Measurements from ENCODE around the gene B9D2. TPM values are rescaled to one million over a fixed set of nuclear protein-coding genes. Genes with fewer than 3 reads are reported as not detected.
"Not testable (repeated sequence)": the region's sequence is repeated elsewhere in the genome, so short reads cannot be mapped to it uniquely, and the experiment has no call there.

B9D2 gene
- total and polyA plus RNA-seq, 2 experiments from 2014 or later: 6.0 to 9.6 TPM

- TF ChIP-seq EZH2 (IDR thresholded peaks at IDR 0.05; ENCODE audit: borderline replicate concordance) (no peak), CTCF (IDR thresholded peaks at IDR 0.05; ENCODE audit: poor library complexity) (no peak)
- 93% methylated on average over 22 of the region's 23 CpGs for WGBS (ENCODE audit: low lambda C conversion rate, missing lambda C conversion rate)
- DNase-seq (ENCODE audit: low spot score): no peak
- Histone ChIP-seq H3K9me3 (ENCODE audit: low read depth) (no peaks in the 10 kb centered on the region), H3K4me2 (peak overlapping the region; percentile 66), H3K79me2 (no peaks in the 10 kb centered on the region), H4K20me1 (ENCODE audit: insufficient read depth, poor library complexity, severe bottlenecking) (no peaks in the 10 kb centered on the region), H3K27me3 (no peaks in the 10 kb centered on the region), H3K27ac (peak overlapping the region; percentile 96), H3K9me2 (replicated peaks; ENCODE audit: insufficient read depth) (no peaks in the 10 kb centered on the region), H3K36me3 (replicated peaks; ENCODE audit: insufficient read depth, low read depth) (no peaks in the 10 kb centered on the region), H3K4me3 (no peak overlapping the region), H2AFZ (no peak overlapping the region), H3K4me1 (ENCODE audit: insufficient read depth) (peaks cover 12% of the 10 kb centered on the region)
Observed at GRCh38 chr19:41410336-41411054, 46.5 kb upstream of the B9D2 start.

- H3K4me2 ChIP-seq: peak overlapping the region; percentile 66
- no peaks in the 10 kb centered on the region for H3K9me2 ChIP-seq (replicated peaks; ENCODE audit: insufficient read depth)
- H3K36me3 ChIP-seq (replicated peaks; ENCODE audit: insufficient read depth, low read depth): no peaks in the 10 kb centered on the region
- no peak overlapping the region for H3K4me3 ChIP-seq
- peak overlapping the region; percentile 96 for H3K27ac ChIP-seq
- H4K20me1 ChIP-seq (ENCODE audit: insufficient read depth, poor library complexity, severe bottlenecking): no peaks in the 10 kb centered on the region
- H2AFZ ChIP-seq: no peak overlapping the region
- H3K4me1 ChIP-seq (ENCODE audit: insufficient read depth): peaks cover 12% of the 10 kb centered on the region
- TF ChIP-seq EZH2 (IDR thresholded peaks at IDR 0.05; ENCODE audit: borderline replicate concordance): no peak
- no peak for TF ChIP-seq CTCF (IDR thresholded peaks at IDR 0.05; ENCODE audit: poor library complexity)
- no peak for TF ChIP-seq EZH2phosphoT487 (IDR thresholded peaks at IDR 0.05; ENCODE audit: low read depth, severe bottlenecking, unreplicated experiment)
- H3K27me3 ChIP-seq: no peaks in the 10 kb centered on the region
- no peaks in the 10 kb centered on the region for H3K9me3 ChIP-seq (ENCODE audit: low read depth)
- peak; percentile 88 for DNase-seq (ENCODE audit: low spot score)
- 40% methylated on average over 4 of the region's 4 CpGs for WGBS (ENCODE audit: low lambda C conversion rate, missing lambda C conversion rate)
- H3K79me2 ChIP-seq: no peaks in the 10 kb centered on the region
Observed at GRCh38 chr19:41409288-41409687, 45.3 kb upstream of the B9D2 start.

- H3K4me3 ChIP-seq; H2AFZ ChIP-seq; H3K27me3 ChIP-seq; H3K9me3 ChIP-seq (ENCODE audit: low read depth); DNase-seq (ENCODE audit: low spot score); H3K9me2 ChIP-seq (replicated peaks; ENCODE audit: insufficient read depth); H3K36me3 ChIP-seq (replicated peaks; ENCODE audit: insufficient read depth, low read depth); H4K20me1 ChIP-seq (ENCODE audit: insufficient read depth, poor library complexity, severe bottlenecking); H3K79me2 ChIP-seq: not testable (repeated sequence)
- peak overlapping the region; percentile 96 for H3K27ac ChIP-seq
- H3K4me2 ChIP-seq: peak overlapping the region; percentile 35
- peaks cover 12% of the 10 kb centered on the region for H3K4me1 ChIP-seq (ENCODE audit: insufficient read depth)
- WGBS (ENCODE audit: low lambda C conversion rate, missing lambda C conversion rate): 93% methylated on average over 5 of the region's 5 CpGs
Observed at GRCh38 chr19:41408846-41409245, 44.9 kb upstream of the B9D2 start.

GRCh38 chr19:41408256-41408655 lies 44.3 kb upstream of the B9D2 start:
- no peak for TF ChIP-seq EZH2 (IDR thresholded peaks at IDR 0.05; ENCODE audit: borderline replicate concordance)
- no peak for TF ChIP-seq CTCF (IDR thresholded peaks at IDR 0.05; ENCODE audit: poor library complexity)
- TF ChIP-seq EZH2phosphoT487 (IDR thresholded peaks at IDR 0.05; ENCODE audit: low read depth, severe bottlenecking, unreplicated experiment): no peak
- no peak overlapping the region for H2AFZ ChIP-seq
- H4K20me1 ChIP-seq (ENCODE audit: insufficient read depth, poor library complexity, severe bottlenecking): no peaks in the 10 kb centered on the region
- peaks cover 12% of the 10 kb centered on the region for H3K4me1 ChIP-seq (ENCODE audit: insufficient read depth)
- H3K4me2 ChIP-seq: no peak overlapping the region
- 73% methylated on average over 4 of the region's 4 CpGs for WGBS (ENCODE audit: low lambda C conversion rate, missing lambda C conversion rate)
- no peaks in the 10 kb centered on the region for H3K9me3 ChIP-seq (ENCODE audit: low read depth)
- H3K79me2 ChIP-seq: no peaks in the 10 kb centered on the region
- peak overlapping the region; percentile 96 for H3K27ac ChIP-seq
- no peak for DNase-seq (ENCODE audit: low spot score)
- no peak overlapping the region for H3K4me3 ChIP-seq
- no peaks in the 10 kb centered on the region for H3K36me3 ChIP-seq (replicated peaks; ENCODE audit: insufficient read depth, low read depth)
- H3K9me2 ChIP-seq (replicated peaks; ENCODE audit: insufficient read depth): no peaks in the 10 kb centered on the region
- H3K27me3 ChIP-seq: no peaks in the 10 kb centered on the region

Measured in hepatocyte (in vitro differentiated cells).